HG02642 (cell line): Measurements from ENCODE around the gene P2RY14.

Source experiments
- ATAC-seq: cut with Tn5 transposase; IDR thresholded peaks from one replicate; pipeline ENCODE4 v1.9.1; 2021; ENCODE audit warnings: mild to moderate bottlenecking; ENCODE audit not compliant: unreplicated experiment, poor library complexity

The P2RY14 gene

GRCh38 chr3:151219056-151219455, 59.3 kb downstream of the P2RY14 start:
- no peak for ATAC-seq

- ATAC-seq, result no peak
These were observed 60.2 kb downstream of the P2RY14 start for GRCh38 chr3:151218136-151218535.

GRCh38 chr3:151216641-151217607, 61.4 kb downstream of the P2RY14 start:
- ATAC-seq, result no peak

GRCh38 chr3:151214459-151214858, 63.9 kb downstream of the P2RY14 start:
- no peak for ATAC-seq

DNA sequence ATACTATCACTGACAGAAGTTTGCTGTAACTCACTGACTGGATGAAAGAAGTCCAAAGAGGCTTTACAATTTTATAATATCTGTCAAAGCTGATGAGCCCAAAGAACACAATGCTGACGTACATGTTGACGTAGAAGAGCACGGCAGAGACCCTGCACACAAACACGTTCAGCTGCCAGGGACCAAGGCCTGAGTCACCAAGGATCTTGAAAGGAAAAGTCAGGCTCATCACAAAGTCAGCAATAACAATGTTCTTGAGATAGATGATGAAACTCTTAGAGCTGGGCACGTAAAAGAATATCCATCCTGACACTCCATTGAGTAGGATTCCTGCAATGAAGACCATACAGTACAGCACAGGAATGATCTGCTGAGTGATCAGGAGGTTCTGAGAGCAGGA, 64.5 kb downstream of the P2RY14 start:
- ATAC-seq, result no peak

GRCh38 chr3:151213151-151213550, 65.2 kb downstream of the P2RY14 start:
- no peak for ATAC-seq

DNA sequence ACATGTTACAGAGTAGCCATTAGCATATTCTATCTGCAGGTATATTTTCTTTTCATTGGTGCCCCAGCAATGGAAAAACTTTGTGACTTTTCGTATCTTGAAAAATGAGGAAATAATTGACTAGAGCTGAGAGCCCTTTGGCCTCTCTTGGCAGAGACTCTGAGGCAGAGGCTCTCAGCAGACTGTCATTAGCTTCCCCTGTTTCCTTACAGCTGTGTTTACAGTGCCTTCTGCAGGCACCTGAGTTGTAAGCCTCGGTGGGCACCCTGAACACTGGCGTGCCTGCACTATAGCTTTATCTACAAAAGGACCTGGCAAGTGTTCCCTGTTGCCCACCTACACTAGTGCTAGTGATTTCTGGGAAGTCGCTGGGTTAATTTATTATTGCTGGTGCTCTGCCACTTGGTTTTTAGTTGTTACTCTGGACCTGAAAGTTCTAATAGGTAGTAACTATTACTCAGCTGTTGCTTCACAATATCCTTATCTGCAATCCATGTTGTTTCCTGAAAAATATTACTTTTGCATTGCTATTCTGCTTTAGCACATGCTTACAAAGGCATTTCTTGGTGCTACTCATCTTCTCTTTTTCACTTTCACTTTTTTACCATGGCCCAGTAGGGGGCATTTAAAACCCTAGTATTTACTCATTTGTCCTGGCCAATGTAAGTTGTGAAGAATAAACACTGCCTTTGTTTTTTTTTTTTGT, 67.5 kb downstream of the P2RY14 start:
- ATAC-seq, result peak; percentile 77

GRCh38 chr3:151209654-151210053, 68.7 kb downstream of the P2RY14 start:
- ATAC-seq, result no peak

DNA sequence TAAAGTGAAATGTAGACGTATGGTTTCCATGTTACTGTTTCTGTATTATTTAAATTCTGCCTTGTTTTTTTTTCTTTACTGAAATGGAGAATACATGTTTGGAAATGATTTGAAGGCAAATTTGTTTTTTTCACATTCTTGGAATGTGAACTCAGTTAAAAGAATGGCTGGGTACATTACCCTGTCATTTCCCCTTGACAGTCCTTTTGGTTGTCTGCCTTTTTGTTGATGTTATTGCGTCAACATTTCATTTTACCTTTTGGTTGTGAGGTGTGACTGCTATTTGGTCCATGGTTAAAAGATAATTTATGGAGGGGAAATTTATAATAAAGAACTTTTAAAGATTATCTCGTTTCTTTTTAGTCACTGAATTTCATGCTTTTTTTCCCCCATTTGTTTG, 72.1 kb downstream of the P2RY14 start:
- ATAC-seq, result no peak

GRCh38 chr3:151205482-151205881, 72.9 kb downstream of the P2RY14 start:
- ATAC-seq, result no peak

- no peak for ATAC-seq
These were observed 73.6 kb downstream of the P2RY14 start for GRCh38 chr3:151204530-151205402.

GRCh38 chr3:151203051-151203420, 75.3 kb downstream of the P2RY14 start, which contains the start of gene GPR171:
TSS of gene GPR171 (minus strand) at chr3:151203216. CDS start at chr3:151199386, 3,830 bp downstream.
- ATAC-seq, result peak; percentile 95

DNA sequence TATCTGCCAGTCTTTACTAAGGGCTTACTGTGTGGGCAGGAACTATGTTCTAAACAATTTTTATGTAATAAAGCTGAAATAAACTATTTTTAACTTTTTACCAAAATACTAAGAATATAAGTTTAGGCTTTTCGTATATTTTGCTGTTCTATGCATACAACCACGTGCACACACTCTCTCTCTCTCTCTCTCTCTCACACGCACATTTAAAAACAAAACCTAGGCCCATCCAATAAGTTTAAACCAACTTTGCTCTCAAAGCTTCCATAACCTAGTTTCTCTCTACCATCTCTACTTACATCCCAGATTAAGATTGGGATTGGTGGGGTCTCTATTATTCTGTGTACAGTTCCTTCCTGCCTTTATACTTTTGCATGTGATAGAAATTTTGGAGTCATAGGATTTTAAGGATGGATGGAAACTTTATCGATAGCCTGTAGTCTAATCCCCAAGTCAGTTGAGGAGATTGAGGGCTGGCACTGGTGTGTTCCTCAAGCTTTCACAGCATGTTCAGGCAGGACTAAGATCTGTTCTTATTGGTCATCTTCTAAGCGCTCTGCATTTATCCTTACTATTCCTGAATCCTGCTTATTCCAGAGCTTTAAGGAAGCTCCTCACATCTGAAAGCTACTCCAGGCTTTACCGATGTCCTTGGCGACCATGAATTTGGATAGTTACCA, 77.2 kb downstream of the P2RY14 start:
- no peak for ATAC-seq

GRCh38 chr3:151200586-151200985, 77.8 kb downstream of the P2RY14 start:
- no peak for ATAC-seq

- ATAC-seq, result no peak
These were observed 78.5 kb downstream of the P2RY14 start for GRCh38 chr3:151199554-151200438.

- no peak for ATAC-seq
These were observed 79.5 kb downstream of the P2RY14 start for GRCh38 chr3:151198849-151199248.

DNA sequence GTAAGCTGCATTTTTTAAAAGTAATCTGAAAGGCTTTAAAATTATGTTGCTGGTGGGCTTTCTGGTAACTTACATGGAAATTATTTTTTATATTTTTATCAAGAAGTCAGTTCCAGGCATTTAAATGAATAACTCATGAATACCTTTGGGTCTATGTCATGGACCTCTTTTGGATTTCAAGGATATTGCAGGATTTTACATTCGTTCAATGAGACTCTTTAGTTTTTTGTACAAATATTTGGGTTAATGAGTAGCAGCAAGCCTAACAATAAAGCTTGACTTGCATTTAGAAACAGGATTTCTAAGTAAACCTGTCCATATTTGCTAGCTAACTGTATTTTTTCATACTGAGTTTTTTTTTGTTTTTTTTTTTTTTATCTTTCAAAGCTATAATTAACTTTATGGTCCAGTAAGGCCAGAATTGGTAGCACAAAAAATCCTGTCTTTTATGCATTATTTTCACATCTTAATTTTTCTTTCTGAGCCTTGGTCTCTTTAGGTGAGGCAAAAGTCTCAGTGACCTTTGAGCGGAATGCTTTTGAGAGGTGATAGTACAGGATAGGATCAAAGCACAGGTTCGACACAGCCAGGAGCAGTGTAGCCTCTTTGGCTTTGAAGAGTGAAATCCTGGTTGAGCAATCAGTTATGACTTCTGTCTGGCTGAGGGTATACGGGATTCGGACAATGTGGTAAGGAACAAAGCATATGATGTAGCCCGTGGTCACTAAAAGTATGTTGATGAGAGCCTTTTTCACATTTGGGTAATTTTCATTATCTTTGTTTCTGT, 80.2 kb downstream of the P2RY14 start:
- ATAC-seq, result no peak

DNA sequence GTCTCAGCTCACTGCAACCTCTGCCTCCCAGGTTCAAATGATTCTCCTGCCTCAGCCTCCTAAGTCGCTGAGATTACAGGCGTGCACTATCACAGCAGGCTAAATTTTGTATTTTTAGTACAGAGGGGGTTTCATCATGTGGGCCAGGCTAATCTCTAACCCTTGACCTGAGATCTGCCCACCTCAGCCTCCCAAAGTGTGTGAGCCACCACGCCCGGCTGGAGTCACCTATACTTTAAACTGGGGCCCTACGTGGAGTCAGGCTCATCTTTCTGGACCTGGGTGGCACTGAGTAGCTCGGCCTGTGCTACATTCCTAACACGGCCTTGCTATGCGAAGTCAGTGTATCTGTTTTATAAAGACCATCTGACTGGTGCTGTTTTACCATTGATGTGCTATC, 81.1 kb downstream of the P2RY14 start:
- no peak for ATAC-seq
